T-helper 2 cell treated with Interferon-gamma antibody and Interleukin-4, amounts not matched to agents 100 ng/mL and 5 ng/mL, for 36 hours (primary cell): Measurements from ENCODE around the gene GALNTL6. TPM values are rescaled to one million over a fixed set of nuclear protein-coding genes. Genes with fewer than 3 reads are reported as not detected.

Source experiments
- intact Hi-C: fragments of 100-400 bp; cut with micrococcal nuclease; formaldehyde crosslinking; loops from one replicate; pipeline ENCODE4 v1.15.1; 2023
- total RNA-seq: library from RNA; stranded (reverse); gene quantifications from 2 replicates; pipeline ENCODE4 v1.2.3, GENCODE V29; 2022

The GALNTL6 gene
- total RNA-seq, 1 donor from 2014 or later: not detected

GRCh38 chr4:172521680-172522079 is 708.5 kb downstream of the GALNTL6 start:
- intact Hi-C loops: no loop called here

DNA sequence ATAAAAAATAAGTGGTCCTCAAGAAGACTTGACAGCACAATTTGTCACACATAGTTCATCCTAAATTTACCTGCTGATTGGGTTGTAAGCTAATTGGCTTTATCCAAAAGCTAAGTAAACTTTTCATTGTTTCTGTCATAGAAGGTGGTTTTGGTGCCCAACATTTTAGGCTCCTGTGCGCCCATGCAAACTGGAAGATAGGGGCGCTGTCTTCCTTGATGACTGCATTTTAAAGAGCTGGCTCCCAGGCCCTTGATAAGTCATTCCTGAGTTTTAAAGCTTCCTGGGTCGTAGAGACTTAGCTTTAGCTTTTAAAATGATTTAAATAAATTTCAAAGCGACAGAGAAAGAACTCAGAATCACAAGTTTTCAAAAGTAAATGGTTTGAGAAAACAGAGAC is 730.0 kb downstream of the GALNTL6 start:
- intact Hi-C loops: no loop called here

GRCh38 chr4:172546782-172547181 is 733.6 kb downstream of the GALNTL6 start:
- intact Hi-C loops: no loop called here

DNA sequence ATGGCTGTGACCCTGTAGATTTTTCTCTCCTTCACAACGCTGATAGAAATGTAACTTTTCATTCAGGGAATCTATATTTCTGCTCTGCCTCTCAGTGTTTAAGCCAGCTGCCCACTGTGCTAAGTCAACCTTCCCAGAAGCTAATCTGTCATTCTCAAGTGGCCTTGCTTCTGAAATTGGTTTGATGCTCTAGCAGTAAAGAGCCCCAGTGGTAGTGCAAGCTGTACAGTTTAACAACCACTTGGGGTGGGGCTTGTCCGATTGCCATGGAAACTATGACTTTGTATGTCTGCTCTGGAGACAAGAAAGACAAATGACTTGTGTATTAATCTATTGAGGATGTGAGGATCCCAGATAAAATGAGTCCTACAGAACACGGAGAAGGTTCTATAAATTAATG is 734.5 kb downstream of the GALNTL6 start:
- intact Hi-C loops: no loop called here

- intact Hi-C loops: no loop called here
Observed at GRCh38 chr4:172553216-172553615, 740.0 kb downstream of the GALNTL6 start.

DNA sequence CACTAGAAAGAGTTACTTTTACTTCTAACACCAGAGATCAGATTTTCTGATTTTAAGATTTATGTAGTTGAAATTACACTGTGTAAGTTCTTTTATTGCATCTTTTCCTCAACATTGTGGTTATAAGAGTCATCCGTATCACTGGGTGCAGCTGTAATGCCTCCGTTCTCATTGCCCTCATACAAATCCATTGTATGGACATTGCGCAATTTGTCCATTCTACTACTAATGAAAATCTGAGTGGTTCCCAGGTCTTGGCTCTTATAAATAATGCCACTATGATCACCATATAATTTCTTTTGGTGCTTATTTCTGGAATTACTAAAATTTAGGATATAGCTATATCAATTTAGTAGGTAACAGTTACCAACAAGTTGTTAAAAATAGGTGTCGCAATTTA is 741.4 kb downstream of the GALNTL6 start:
- intact Hi-C loops: no loop called here

GRCh38 chr4:172555725-172556124 is 742.5 kb downstream of the GALNTL6 start:
- intact Hi-C loops: no loop called here

GRCh38 chr4:172573899-172574298 is 760.7 kb downstream of the GALNTL6 start:
- intact Hi-C loops: no loop called here

- intact Hi-C loops: no loop called here
Observed at GRCh38 chr4:172578712-172579111, 765.5 kb downstream of the GALNTL6 start.

DNA sequence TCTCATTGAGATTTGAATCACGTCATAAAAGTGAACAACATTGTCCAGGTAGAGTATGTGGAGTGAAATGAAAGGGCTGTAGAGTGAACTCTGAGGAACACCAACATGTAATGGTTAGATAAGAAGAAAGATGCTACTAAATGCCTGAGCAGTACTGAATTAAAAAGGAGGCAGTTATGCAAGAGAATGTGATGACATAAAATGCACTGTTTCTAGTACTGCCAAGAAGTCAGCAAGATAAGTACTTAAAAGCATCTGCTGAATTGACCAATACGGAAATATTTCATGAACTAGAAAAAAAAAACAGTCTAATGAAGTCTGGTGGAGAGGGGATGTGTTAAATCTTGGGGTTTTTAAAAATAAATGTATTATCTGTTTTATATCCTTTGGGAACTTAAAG is 771.6 kb downstream of the GALNTL6 start:
- intact Hi-C loops: no loop called here

GRCh38 chr4:172596206-172596605 is 783.0 kb downstream of the GALNTL6 start:
- intact Hi-C loops: no loop called here

- intact Hi-C loops: no loop called here
Observed at GRCh38 chr4:172599554-172599953, 786.4 kb downstream of the GALNTL6 start.

DNA sequence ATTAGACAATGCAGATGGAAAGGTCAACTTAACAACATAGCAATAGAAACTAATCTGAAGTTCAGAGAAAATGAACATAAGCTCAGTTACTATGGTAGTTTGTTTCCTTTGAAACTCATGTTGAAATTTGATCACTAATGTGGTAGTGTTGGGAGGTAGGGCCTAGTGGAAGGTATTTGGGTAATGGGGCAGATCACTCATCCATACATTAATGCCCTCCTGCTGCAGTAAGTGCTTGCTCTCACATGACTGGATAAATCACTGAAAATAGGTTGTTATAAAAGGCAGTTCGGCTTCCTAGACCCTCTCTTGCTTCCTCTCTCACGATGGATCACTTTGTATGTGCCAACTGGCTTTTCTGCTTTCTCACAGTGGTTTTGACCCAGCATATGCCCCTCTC is 788.0 kb downstream of the GALNTL6 start:
- intact Hi-C loops: no loop called here

DNA sequence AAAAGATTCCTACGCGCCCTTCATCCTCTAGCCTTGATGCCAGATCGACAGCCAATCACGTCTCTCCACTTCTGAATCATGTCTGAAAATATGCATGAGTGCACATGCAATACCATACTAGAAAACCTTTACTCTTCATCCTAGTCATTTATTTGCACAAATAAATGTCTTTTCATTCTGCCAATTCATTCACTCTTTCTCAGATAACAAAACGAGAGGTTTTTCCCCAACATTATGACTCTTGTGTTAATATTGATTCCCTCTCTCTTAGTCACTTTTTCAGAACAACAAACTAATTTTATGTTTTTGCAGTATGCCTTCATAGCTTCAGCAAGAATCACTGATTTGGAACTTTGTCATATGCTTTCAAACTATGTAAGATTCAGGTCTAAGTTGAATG is 806.0 kb downstream of the GALNTL6 start:
- intact Hi-C loops: no loop called here

GRCh38 chr4:172619798-172620197 is 806.6 kb downstream of the GALNTL6 start:
- intact Hi-C loops: no loop called here

DNA sequence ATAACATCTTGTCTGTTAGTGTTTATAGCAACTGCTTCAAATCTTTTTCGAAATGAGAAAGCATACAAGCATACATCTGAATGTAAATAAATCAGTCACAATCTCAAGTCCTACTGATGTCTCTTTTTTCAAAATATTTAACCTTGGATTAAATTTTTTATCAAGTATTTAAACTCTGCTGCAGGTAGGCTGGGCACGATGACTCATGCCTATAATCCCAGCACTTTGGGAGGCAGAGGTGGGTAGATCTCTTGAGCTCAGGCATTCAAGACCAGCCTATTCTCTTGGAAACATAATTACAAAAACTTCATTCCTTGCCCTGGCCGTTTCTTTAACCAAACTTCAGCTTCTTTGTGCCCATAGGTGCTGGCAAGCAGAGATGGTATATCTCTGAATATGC is 815.1 kb downstream of the GALNTL6 start:
- intact Hi-C loops: no loop called here

DNA sequence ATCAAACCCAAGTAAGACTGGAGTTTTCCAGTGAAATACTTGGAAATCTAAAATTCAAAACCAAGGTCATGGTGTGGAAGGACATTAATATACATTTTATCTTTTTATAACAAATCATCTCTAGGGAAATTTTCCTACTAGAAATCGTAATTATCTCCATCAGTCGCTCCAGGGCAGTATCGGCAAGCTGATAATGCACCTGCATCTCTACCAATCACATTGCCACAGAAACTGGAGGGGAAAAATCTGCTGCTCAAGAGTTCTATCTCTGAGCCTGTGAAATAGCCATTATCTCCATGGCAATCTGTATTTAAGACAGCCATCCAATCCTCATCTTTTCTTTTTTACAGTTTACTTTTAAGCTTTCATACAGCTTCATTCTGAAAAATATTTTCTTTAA is 817.1 kb downstream of the GALNTL6 start:
- intact Hi-C loops: no loop called here

DNA sequence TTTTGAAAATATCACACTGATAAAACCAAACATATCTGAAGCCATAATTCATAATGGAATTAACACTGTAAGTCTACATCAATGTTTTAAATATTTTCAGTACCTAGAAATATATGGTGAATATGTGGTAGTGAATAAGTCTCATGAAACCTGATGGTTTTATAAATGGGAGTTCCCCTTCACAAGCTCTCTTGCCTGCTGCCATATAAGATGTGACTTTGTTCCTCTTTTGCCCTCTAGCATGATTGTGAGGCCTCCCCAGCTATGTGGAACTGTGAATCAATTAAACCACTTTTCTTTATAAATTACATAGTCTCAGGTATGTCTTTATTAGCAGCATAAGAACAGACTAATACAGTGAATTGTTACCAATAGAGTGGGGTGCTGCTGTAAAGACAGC is 818.6 kb downstream of the GALNTL6 start:
- intact Hi-C loops: no loop called here

- intact Hi-C loops: no loop called here
Observed at GRCh38 chr4:172648471-172648870, 835.3 kb downstream of the GALNTL6 start.

DNA sequence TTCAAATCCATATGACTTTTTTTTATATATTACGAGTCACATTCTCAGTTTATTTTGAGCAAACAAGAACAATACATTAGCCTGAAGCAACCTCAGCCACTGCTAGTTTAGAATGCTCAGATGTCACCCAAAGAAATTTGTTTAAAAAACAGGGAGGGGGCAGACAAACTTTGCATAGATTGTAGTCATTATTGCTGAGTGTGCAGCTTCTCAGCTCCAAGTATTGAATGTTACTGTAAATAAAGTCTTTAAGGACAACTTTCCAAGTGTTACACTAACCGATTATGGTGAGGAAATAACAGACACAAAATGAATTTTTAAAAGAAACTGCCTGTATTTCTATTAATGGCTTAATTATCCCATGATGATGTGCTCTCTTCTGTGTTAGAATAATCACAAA is 835.9 kb downstream of the GALNTL6 start:
- intact Hi-C loops: no loop called here

DNA sequence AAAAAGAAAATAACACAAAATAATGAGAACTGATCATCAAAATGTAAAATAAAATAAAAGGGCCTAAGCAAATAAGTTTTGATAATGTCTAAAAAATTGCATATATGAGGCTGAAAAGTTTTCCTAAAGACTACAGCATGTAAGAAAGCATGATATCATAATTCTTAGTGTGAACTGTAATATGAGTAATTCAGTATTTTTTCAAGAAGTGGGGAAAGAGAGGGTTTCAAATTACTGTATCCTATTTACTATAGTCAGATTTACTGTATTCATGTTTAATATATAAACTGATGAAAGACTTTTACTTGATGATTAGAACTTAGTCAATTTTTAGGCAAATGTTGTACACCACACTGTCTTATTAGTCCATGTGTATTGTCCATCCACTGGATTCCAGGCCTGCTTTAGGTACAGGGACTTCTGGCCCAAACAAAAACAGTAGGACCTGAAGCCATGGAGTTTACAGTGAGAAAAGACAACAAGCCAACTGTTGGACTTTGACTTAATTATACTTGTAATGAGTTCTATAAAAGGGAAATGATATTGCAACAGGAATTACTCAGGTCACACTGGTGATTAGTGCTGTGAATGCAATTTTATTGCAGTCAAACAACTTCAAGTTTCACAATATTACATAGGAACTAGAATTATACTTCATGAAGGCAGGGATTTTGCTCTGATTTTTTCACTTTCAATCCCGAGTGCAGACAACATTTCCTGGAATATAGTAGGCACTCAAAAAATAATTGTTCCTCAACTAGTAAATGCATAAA is 837.7 kb downstream of the GALNTL6 start:
- intact Hi-C loops: no loop called here

GRCh38 chr4:172651961-172652360 is 838.8 kb downstream of the GALNTL6 start:
- intact Hi-C loops: no loop called here

GRCh38 chr4:172652369-172652768 is 839.2 kb downstream of the GALNTL6 start:
- intact Hi-C loops: no loop called here

DNA sequence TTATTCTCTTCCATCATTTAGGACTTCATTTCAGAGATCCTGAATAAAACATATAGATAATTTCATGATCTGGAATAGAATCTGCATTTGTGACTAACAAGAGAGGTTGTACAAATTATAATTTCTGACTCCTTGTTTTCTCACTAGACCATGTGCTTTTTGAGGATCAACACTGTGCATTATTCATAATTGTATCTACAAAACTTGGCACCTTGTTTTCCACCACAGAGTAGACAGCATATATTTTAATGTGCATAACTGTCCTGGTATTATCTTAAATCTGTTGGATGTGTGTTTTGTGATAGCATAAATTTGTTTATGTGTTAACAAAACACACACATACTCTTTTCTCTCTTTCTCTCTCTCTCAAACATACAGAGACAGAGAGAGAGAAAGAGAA is 840.5 kb downstream of the GALNTL6 start:
- intact Hi-C loops: no loop called here
